SJCRH30 (cell line): Measurements from ENCODE around the gene HACD4. TPM values are rescaled to one million over a fixed set of nuclear protein-coding genes. Genes with fewer than 3 reads are reported as not detected.

Experiments
- DNase-seq, 2 experiments: peaks; one replicate each; pipeline ENCODE4 v3.0.0-alpha.2; 2015 to 2020
- H3K27ac ChIP-seq: fragments of 250-450 bp; sonication (Bioruptor Pico); 2 replicates; pipeline ENCODE4 v1.5.1; 2020; ENCODE audit warnings: mild to moderate bottlenecking, moderate library complexity
- H3K27me3 ChIP-seq: fragments of 250-450 bp; sonication (Bioruptor Pico); 2 replicates; pipeline ENCODE4 v1.5.1; 2020; ENCODE audit warnings: mild to moderate bottlenecking, moderate library complexity
- H3K36me3 ChIP-seq: fragments of 250-450 bp; sonication (Bioruptor Pico); 2 replicates; pipeline ENCODE4 v1.5.1; 2020; ENCODE audit warnings: mild to moderate bottlenecking, moderate library complexity
- H3K4me1 ChIP-seq: fragments of 250-450 bp; sonication (Bioruptor Pico); 2 replicates; pipeline ENCODE4 v1.5.1; 2020; ENCODE audit warnings: mild to moderate bottlenecking, moderate library complexity
- H3K4me3 ChIP-seq: fragments of 250-450 bp; sonication (Bioruptor Pico); 2 replicates; pipeline ENCODE4 v1.5.1; 2020; ENCODE audit warnings: mild to moderate bottlenecking, moderate library complexity
- H3K9me3 ChIP-seq: fragments of 250-450 bp; sonication (Bioruptor Pico); replicated peaks from 2 replicates; pipeline ENCODE4 v1.5.1; 2020; ENCODE audit warnings: mild to moderate bottlenecking, moderate library complexity
- total RNA-seq: library from RNA; depleted of rRNA; stranded (reverse); fragments of >200 nt; shearing (Covaris generic); gene quantifications from 2 replicates; pipeline ENCODE4 v1.2.3, GENCODE V29; 2014; rRNA removed

Gene HACD4
- total RNA-seq, 1 experiment from 2014 or later: not detected

GRCh38 chr9:20962536-20963225, 68.8 kb downstream of the HACD4 start:
- Histone ChIP-seq H3K4me3 (no peak overlapping the region), H3K36me3 (no peaks in the 10 kb centered on the region), H3K4me1 (no peaks in the 10 kb centered on the region), H3K27me3 (no peaks in the 10 kb centered on the region), H3K27ac (no peak overlapping the region), H3K9me3 (no peaks in the 10 kb centered on the region)
- DNase-seq: no peak

GRCh38 chr9:20950707-20951106, 80.7 kb downstream of the HACD4 start:
- Histone ChIP-seq H3K27me3 (no peaks in the 10 kb centered on the region), H3K9me3 (no peaks in the 10 kb centered on the region), H3K36me3 (peaks cover 8% of the 10 kb centered on the region; the same call in 1 of the 2 replicates), H3K27ac (no peak overlapping the region), H3K4me1 (no peaks in the 10 kb centered on the region), H3K4me3 (no peak overlapping the region)
- DNase-seq: no peak

Other genes starting within 250 kb of the HACD4 start
- not detected in 2 replicates for gene IFNB1, start 46.3 kb upstream of the HACD4 start, total RNA-seq
- gene IFNW1, start 110.2 kb upstream of the HACD4 start, total RNA-seq: not detected in 2 replicates
- gene IFNA21, start 135.0 kb upstream of the HACD4 start, total RNA-seq: not detected in 2 replicates
- not detected in 2 replicates for gene IFNA4, start 155.9 kb upstream of the HACD4 start, total RNA-seq
- gene IFNA7, start 170.6 kb upstream of the HACD4 start, total RNA-seq: not detected in 2 replicates
- not detected in 2 replicates for gene IFNA10, start 175.5 kb upstream of the HACD4 start, total RNA-seq
- not detected in 2 replicates for gene IFNA16, start 185.7 kb upstream of the HACD4 start, total RNA-seq
- not detected in 2 replicates for gene IFNA17, start 196.6 kb upstream of the HACD4 start, total RNA-seq
- gene IFNA14, start 208.4 kb upstream of the HACD4 start, total RNA-seq: not detected in 2 replicates